Measurements from ENCODE around the gene PARL.
"Not testable (repeated sequence)": the region's sequence is repeated elsewhere in the genome, so short reads cannot be mapped to it uniquely, and the experiment has no call there.

Gene PARL

GRCh38 chr3:183816681-183817510, 67.8 kb downstream of the PARL start:
- no peak for DNase-seq

- DNase-seq, result peak; percentile 59
Measured at GRCh38 chr3:183815951-183816475, 68.7 kb downstream of the PARL start.

- no peak for DNase-seq
Measured at GRCh38 chr3:183815563-183815940, 69.1 kb downstream of the PARL start.

- no peak for DNase-seq
Measured at GRCh38 chr3:183814240-183814639, 70.4 kb downstream of the PARL start.

- DNase-seq, result peak; percentile 78
Measured at GRCh38 chr3:183812761-183813445, 71.8 kb downstream of the PARL start.

- no peak for DNase-seq
Measured at GRCh38 chr3:183811638-183812037, 73.0 kb downstream of the PARL start.

- no peak for DNase-seq
Measured at GRCh38 chr3:183810643-183811594, 73.8 kb downstream of the PARL start.

GRCh38 chr3:183809270-183809669, 75.4 kb downstream of the PARL start:
- peak; percentile 69 for DNase-seq

GRCh38 chr3:183808355-183808754, 76.3 kb downstream of the PARL start:
- no peak for DNase-seq

- no peak for DNase-seq
Measured at GRCh38 chr3:183807881-183808280, 76.8 kb downstream of the PARL start.

GRCh38 chr3:183807209-183807728, 77.4 kb downstream of the PARL start:
- DNase-seq, result peak; percentile 99

GRCh38 chr3:183802989-183803388, 81.7 kb downstream of the PARL start:
- peak; percentile 49 for DNase-seq

GRCh38 chr3:183801601-183802000, 83.1 kb downstream of the PARL start:
- no peak for DNase-seq

GRCh38 chr3:183800243-183800863, 84.3 kb downstream of the PARL start:
- no peak for DNase-seq

GRCh38 chr3:183799461-183799860, 85.2 kb downstream of the PARL start:
- no peak for DNase-seq

GRCh38 chr3:183797996-183798395, 86.7 kb downstream of the PARL start:
- no peak for DNase-seq

- no peak for DNase-seq
Measured at GRCh38 chr3:183796372-183796771, 88.3 kb downstream of the PARL start.

- no peak for DNase-seq
Measured at GRCh38 chr3:183794452-183794851, 90.2 kb downstream of the PARL start.

- DNase-seq, result no peak
Measured at GRCh38 chr3:183792976-183793375, 91.7 kb downstream of the PARL start.

GRCh38 chr3:183790700-183791099, 94.0 kb downstream of the PARL start:
- DNase-seq, result no peak

GRCh38 chr3:183789826-183790225, 94.9 kb downstream of the PARL start:
- DNase-seq, result no peak

- not testable (repeated sequence) for DNase-seq
Measured at GRCh38 chr3:183784503-183784902, 100.2 kb downstream of the PARL start.
